Stimulated activated effector memory CD8-positive, alpha-beta T cell treated with anti-CD3 and anti-CD28 coated beads, Interleukin-12 subunit alpha, Interleukin-12 subunit beta, amount 100 ng/mL, for 72 hours (primary cell): Measurements from ENCODE around the gene ST7.
"Not testable (repeated sequence)": the region's sequence is repeated elsewhere in the genome, so short reads cannot be mapped to it uniquely, and the experiment has no call there.

ENCODE experiments used
- ATAC-seq: fragments of 150-1000 bp; cut with Tn5 transposase; 2 replicates; pipeline ENCODE4 v1.10.0; 2021
- DNase-seq, 2 donors: peaks; one replicate each; pipeline ENCODE4 v3.0.0; 2021 to 2022; ENCODE audit warnings: low spot score in 2 of 2
- H3K27ac Mint-ChIP-seq: one replicate; pipeline ENCODE4 v1.8.0; 2022; ENCODE audit warnings: mild to moderate bottlenecking, mixed read lengths
- H3K36me3 Mint-ChIP-seq: one replicate; pipeline ENCODE4 v1.8.0; 2022; ENCODE audit warnings: mild to moderate bottlenecking, mixed read lengths
- H3K4me1 Mint-ChIP-seq: one replicate; pipeline ENCODE4 v1.8.0; 2022; ENCODE audit warnings: mixed read lengths
- H3K4me3 Mint-ChIP-seq: one replicate; pipeline ENCODE4 v1.8.0; 2022; ENCODE audit warnings: mild to moderate bottlenecking, mixed read lengths
- H3K9me3 Mint-ChIP-seq: one replicate; pipeline ENCODE4 v1.8.0; 2022; ENCODE audit warnings: mixed read lengths

Gene ST7

GRCh38 chr7:117019287-117019686, 66.0 kb downstream of the ST7 start:
- H3K36me3 Mint-ChIP-seq, result no peaks in the 10 kb centered on the region
- no peak for DNase-seq
- no peak overlapping the region for H3K27ac Mint-ChIP-seq
- H3K4me3 Mint-ChIP-seq, result no peak overlapping the region
- H3K4me1 Mint-ChIP-seq, result peaks cover 21% of the 10 kb centered on the region
- no peak for ATAC-seq
- no peaks in the 10 kb centered on the region for H3K9me3 Mint-ChIP-seq

- Mint-ChIP-seq H3K4me1 (peaks cover 28% of the 10 kb centered on the region), H3K4me3 (no peak overlapping the region), H3K27ac (no peak overlapping the region), H3K9me3 (no peaks in the 10 kb centered on the region), H3K36me3 (no peaks in the 10 kb centered on the region)
- DNase-seq (no peak), ATAC-seq (no peak)
These were observed 66.7 kb downstream of the ST7 start for GRCh38 chr7:117019786-117020590.

DNA sequence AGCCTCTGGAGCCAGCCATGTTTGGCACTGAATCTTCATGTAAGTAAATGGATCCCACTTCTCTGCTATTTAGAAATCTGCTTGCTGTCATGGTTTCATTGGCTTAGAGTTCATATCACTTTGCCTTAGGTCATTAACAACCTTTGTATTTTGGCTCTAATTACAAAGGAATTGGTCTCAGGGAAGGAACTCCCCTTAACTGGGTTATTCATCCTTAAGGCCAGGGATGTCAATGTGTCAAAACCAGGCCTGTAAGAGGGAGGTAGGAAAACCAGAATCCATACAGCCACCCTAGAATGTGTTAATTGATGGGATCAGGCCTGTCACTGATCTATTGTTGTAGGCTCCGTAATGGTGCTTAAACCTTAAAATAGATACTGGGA, 67.3 kb downstream of the ST7 start:
- H3K4me1 Mint-ChIP-seq, result peaks cover 25% of the 10 kb centered on the region
- H3K36me3 Mint-ChIP-seq, result no peaks in the 10 kb centered on the region
- no peak overlapping the region for H3K4me3 Mint-ChIP-seq
- ATAC-seq (no peak), DNase-seq (no peak)
- H3K27ac Mint-ChIP-seq, result no peak overlapping the region
- no peaks in the 10 kb centered on the region for H3K9me3 Mint-ChIP-seq

DNA sequence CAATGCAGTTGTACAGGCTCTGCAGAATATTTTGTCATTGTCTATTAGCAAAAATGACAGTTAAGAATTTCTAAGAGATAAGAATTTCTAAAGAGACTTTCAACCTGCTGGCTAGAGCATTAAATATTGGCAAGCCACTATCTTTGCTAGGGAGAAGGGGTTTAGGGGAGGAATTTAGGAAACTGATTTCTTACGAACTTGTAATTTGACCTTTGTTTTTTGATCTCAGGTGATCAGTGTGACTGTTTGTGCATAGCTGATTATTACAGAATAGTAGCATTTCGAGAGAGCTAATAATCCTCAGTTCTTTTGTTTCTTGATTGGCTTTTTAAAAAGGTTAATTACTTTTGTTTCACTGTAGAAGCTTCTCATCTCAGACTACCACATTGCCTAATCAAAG, 68.1 kb downstream of the ST7 start:
- Mint-ChIP-seq H3K9me3 (no peaks in the 10 kb centered on the region), H3K4me1 (peaks cover 22% of the 10 kb centered on the region), H3K27ac (no peak overlapping the region), H3K4me3 (no peak overlapping the region), H3K36me3 (no peaks in the 10 kb centered on the region)
- no peak for DNase-seq
- ATAC-seq, result no peak

GRCh38 chr7:117021986-117022385, 68.7 kb downstream of the ST7 start:
- Mint-ChIP-seq H3K9me3 (no peaks in the 10 kb centered on the region), H3K4me3 (no peak overlapping the region), H3K27ac (no peak overlapping the region), H3K36me3 (no peaks in the 10 kb centered on the region), H3K4me1 (peaks cover 22% of the 10 kb centered on the region)
- ATAC-seq (no peak), DNase-seq (no peak)

GRCh38 chr7:117023325-117023854, 70.1 kb downstream of the ST7 start:
- Mint-ChIP-seq H3K4me3 (no peak overlapping the region), H3K27ac (no peak overlapping the region), H3K9me3 (no peaks in the 10 kb centered on the region), H3K36me3 (no peaks in the 10 kb centered on the region), H3K4me1 (peaks cover 22% of the 10 kb centered on the region)
- peak; percentile 40 for ATAC-seq
- DNase-seq, result no peak

DNA sequence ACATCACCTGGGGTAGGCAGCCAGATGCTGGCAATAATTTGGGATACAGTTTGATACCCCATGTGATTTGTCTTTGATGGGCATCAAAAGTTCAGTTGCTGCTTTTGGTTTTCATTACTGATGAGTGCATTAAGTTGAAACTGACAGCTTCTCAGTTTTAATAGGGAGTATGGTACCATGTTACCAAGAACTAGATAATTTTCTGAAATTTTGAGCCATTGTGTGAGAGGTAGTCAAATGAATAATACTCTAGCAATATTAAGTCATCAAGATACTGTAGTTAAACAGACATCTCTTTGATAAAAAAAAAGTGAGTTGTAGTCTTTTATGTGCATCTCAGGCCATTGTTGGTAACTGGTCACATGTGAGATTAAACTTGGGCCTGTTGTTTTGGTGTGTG, 71.5 kb downstream of the ST7 start:
- DNase-seq (no peak), ATAC-seq (peak; percentile 81)
- Mint-ChIP-seq H3K9me3 (peaks cover 6% of the 10 kb centered on the region), H3K27ac (no peak overlapping the region), H3K4me1 (peaks cover 22% of the 10 kb centered on the region), H3K4me3 (no peak overlapping the region), H3K36me3 (no peaks in the 10 kb centered on the region)

- H3K36me3 Mint-ChIP-seq, result no peaks in the 10 kb centered on the region
- peaks cover 6% of the 10 kb centered on the region for H3K9me3 Mint-ChIP-seq
- DNase-seq, result no peak
- H3K4me1 Mint-ChIP-seq, result peaks cover 22% of the 10 kb centered on the region
- no peak for ATAC-seq
- H3K4me3 Mint-ChIP-seq, result no peak overlapping the region
- no peak overlapping the region for H3K27ac Mint-ChIP-seq
These were observed 72.6 kb downstream of the ST7 start for GRCh38 chr7:117025891-117026290.

- H3K9me3 Mint-ChIP-seq, ATAC-seq, DNase-seq, H3K4me1 Mint-ChIP-seq, H3K27ac Mint-ChIP-seq, H3K36me3 Mint-ChIP-seq, H3K4me3 Mint-ChIP-seq: not testable (repeated sequence)
These were observed 77.0 kb downstream of the ST7 start for GRCh38 chr7:117030346-117030745.

DNA sequence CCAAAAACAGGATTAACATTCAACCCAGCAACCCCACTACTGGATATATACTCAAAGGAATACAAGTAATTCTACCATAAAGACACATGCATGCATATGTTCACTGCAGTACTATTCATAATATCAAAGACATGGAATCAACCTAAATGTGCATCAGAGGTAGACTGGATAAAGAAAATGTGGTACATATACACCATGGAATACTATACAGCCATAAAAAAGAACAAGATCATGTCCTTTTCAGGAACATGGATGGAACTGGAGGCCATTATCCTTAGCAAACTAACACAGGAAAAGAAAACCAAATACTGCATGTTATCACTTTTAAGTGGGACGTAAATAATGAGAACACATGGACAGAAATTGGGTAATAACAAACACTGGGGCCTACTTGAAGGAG, 77.5 kb downstream of the ST7 start:
- DNase-seq, ATAC-seq, H3K4me1 Mint-ChIP-seq, H3K9me3 Mint-ChIP-seq, H3K36me3 Mint-ChIP-seq, H3K27ac Mint-ChIP-seq, H3K4me3 Mint-ChIP-seq: not testable (repeated sequence)

- H3K4me1 Mint-ChIP-seq, result no peaks in the 10 kb centered on the region
- H3K27ac Mint-ChIP-seq, result no peak overlapping the region
- no peak for DNase-seq
- ATAC-seq, result no peak
- H3K36me3 Mint-ChIP-seq, result no peaks in the 10 kb centered on the region
- H3K4me3 Mint-ChIP-seq, result no peak overlapping the region
- H3K9me3 Mint-ChIP-seq, result peaks cover 6% of the 10 kb centered on the region
These were observed 79.5 kb downstream of the ST7 start for GRCh38 chr7:117032810-117033209.

DNA sequence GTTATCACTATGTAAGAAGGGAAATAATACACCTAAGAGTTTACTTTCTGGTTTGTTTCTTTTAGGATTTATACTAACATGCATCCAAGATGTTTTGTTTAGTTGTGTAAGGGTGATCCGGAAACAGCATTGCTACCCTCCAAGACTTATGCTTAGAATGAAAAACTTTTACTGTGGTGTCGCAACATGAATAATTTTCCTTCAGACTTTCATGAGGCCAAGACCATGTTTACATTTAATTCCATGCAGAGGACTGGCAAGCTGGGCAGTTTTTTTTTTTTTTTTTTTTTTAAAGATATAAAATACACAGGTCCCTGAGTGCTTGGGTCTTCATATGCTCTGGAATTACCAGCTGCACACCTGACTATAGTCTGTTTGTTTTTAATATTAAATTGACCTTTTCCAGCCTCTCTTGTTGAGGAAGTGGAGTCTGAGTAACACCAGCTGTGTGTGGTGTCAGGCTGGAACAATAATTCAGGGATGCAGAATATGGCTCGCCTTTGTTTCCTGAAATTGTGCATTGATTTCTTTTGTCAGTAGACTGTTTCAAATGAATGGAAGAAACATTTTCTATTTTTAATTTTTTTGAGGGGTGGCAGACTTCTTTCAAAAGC, 81.7 kb downstream of the ST7 start:
- ATAC-seq (no peak), DNase-seq (no peak)
- Mint-ChIP-seq H3K9me3 (no peaks in the 10 kb centered on the region), H3K4me1 (no peaks in the 10 kb centered on the region), H3K4me3 (no peak overlapping the region), H3K36me3 (no peaks in the 10 kb centered on the region), H3K27ac (no peak overlapping the region)

- ATAC-seq (no peak), DNase-seq (no peak)
- Mint-ChIP-seq H3K4me3 (no peak overlapping the region), H3K9me3 (no peaks in the 10 kb centered on the region), H3K4me1 (no peaks in the 10 kb centered on the region), H3K27ac (no peak overlapping the region), H3K36me3 (no peaks in the 10 kb centered on the region)
These were observed 82.2 kb downstream of the ST7 start for GRCh38 chr7:117035465-117035862.

DNA sequence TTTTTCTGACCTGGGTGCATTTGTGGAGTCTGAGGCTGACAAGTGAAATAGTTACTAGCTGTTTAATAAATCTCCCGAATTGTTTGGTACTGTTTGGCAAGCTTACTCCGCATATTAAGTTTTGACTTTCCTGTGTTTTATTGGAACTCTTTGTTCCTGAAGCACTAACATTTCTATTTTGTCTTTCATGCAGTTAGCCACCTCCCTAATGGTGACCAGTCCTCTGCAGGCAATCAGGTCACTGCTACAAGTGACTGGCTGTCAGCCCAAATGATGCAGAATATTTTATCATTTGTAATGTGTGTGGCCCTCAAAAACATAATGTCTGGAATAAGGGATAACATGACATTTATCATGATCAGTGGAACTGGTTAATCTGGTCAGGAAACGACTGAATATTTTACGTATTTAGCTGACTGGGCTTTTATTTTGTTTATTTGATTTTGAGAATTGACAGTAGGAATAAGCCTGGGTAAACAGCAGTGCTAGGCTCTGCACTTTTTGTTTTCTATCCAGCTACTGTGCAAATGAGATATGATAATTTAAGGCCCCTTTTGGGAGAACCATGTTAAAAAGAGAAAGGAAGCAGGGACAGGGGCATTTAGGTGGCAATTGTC, 82.9 kb downstream of the ST7 start:
- H3K9me3 Mint-ChIP-seq, result no peaks in the 10 kb centered on the region
- H3K4me3 Mint-ChIP-seq, result no peak overlapping the region
- no peak for ATAC-seq
- H3K36me3 Mint-ChIP-seq, result no peaks in the 10 kb centered on the region
- no peak for DNase-seq
- H3K4me1 Mint-ChIP-seq, result peaks cover 6% of the 10 kb centered on the region
- no peak overlapping the region for H3K27ac Mint-ChIP-seq

GRCh38 chr7:117036836-117037235, 83.5 kb downstream of the ST7 start:
- DNase-seq (no peak), ATAC-seq (no peak)
- Mint-ChIP-seq H3K36me3 (no peaks in the 10 kb centered on the region), H3K4me1 (peaks cover 13% of the 10 kb centered on the region), H3K27ac (no peak overlapping the region), H3K4me3 (no peak overlapping the region), H3K9me3 (no peaks in the 10 kb centered on the region)

DNA sequence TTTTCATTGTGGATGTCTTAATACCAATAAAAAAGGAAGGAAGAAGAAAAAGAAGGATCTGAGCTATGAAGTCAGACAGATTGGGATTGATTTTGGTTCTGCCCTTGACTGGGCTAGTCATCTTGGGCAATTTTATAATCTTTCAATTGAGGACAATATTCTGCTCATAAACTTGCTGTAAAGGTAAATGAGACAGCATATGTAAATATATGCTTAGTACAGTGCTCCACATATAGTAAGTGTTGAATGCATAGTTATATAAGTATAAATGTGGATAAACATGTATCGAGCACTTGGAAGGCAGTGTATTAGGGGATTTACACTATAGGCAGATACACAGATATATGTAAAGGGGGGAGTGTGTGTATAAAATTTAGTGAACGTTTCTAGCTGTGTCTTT, 85.1 kb downstream of the ST7 start:
- Mint-ChIP-seq H3K9me3 (no peaks in the 10 kb centered on the region), H3K36me3 (no peaks in the 10 kb centered on the region), H3K4me3 (no peak overlapping the region), H3K4me1 (peaks cover 13% of the 10 kb centered on the region), H3K27ac (no peak overlapping the region)
- DNase-seq (no peak), ATAC-seq (no peak)
